ENCODE results near the gene SLIT3.
A peak's percentile ranks its signal among the peaks of the same experiment; 100 is the strongest.
"Not testable (repeated sequence)": the region's sequence is repeated elsewhere in the genome, so short reads cannot be mapped to it uniquely, and the experiment has no call there.

Gene SLIT3

DNA sequence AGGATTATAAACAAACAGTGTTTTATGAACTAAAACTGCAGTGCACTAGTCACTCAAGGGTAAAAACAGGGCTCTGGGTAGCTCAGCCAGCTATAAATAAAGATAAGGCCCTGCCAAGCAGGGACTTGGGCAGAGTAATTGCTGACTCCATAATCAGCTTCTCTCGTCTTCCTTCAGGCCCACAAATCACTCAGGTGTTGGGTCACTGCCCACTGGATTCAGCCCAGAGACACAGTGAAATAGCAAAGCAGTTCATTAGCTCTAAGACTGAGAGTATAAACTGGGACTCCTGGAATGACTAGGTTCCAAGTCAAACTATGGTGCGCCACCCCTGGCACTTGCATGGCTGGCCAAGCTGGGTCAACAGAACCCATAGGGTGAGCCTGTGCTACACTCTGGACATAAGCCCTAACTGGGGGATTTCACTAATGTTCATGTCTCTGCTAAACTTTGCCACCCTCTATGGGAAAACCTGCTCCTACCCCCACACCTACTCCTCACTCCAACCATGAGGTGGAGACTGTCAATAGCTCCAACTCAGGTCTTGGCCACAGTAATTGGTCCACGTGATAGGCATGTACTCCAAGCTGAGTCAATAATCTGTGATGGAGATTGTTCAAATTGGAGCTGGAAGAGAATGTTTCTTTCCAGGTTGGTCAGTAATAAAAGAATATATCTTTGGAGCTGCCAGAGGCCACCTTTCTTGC is 158.5 kb downstream of the SLIT3 start:
- Histone ChIP-seq H3K4me3 (ENCODE audit: low read depth, low read length) (no peak overlapping the region), H3K36me3 (no peaks in the 10 kb centered on the region), H3K4me1 (peaks cover 26% of the 10 kb centered on the region), H3K9me3 (no peaks in the 10 kb centered on the region), H3K27me3 (no peaks in the 10 kb centered on the region)
- TF ChIP-seq, protein P1, sequence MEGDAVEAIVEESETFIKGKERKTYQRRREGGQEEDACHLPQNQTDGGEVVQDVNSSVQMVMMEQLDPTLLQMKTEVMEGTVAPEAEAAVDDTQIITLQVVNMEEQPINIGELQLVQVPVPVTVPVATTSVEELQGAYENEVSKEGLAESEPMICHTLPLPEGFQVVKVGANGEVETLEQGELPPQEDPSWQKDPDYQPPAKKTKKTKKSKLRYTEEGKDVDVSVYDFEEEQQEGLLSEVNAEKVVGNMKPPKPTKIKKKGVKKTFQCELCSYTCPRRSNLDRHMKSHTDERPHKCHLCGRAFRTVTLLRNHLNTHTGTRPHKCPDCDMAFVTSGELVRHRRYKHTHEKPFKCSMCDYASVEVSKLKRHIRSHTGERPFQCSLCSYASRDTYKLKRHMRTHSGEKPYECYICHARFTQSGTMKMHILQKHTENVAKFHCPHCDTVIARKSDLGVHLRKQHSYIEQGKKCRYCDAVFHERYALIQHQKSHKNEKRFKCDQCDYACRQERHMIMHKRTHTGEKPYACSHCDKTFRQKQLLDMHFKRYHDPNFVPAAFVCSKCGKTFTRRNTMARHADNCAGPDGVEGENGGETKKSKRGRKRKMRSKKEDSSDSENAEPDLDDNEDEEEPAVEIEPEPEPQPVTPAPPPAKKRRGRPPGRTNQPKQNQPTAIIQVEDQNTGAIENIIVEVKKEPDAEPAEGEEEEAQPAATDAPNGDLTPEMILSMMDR (IDR thresholded peaks at IDR 0.05; ENCODE audit: low read depth, low read length) = 0 out of 2 replicates have a peak, but pooled peaks have one; percentile 3
- DNase-seq = peak; percentile 73

DNA sequence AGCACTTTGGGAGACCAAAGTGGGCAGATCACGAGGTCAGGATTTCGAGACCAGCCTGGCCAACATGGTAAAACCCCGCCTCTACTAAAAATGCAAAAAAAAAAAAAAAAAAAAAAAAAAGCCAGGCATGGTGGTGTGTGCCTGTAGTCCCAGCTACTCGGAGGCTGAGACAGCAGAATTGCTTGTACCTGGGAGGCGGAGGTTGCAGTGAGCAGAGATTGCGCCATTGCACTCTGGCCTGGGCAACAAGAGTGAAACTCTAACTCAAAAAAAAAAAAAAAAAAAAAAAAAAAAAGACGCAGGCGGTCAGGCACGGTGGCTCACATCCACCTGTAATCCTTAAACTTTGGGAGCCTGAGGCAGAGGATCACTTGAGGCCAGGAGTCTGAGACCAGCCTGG is 160.7 kb downstream of the SLIT3 start:
- not testable (repeated sequence) for H3K36me3 ChIP-seq; H3K9me3 ChIP-seq; DNase-seq; H3K27me3 ChIP-seq; H3K4me3 ChIP-seq (ENCODE audit: low read depth, low read length)
- H3K4me1 ChIP-seq = peaks cover 12% of the 10 kb centered on the region

DNA sequence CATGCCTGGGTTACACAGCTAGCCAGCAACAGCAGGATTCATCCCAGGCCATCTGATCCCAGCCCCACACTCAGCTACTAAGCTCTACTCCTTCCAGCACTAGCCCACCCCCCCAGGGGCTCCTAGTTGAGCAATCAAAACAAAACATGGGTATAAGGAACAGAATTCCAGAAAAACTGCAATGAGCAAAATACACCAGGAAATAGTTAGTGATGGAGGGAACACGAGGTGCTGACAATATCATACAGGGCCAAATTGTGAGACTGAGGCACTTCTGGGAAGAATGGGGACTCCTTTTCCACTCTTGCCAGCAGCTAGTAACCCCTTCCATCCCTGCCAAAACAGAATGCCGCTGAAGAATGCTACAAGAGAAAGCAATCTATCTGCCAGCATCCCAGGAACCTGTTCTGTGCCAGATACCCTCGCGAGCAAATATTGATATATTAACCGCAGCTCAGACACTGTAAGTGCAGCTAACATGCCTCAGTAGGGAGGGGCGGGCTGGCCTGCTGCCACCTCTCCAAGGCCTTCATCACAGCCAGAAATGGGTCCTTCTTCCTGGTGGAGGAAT is 161.4 kb downstream of the SLIT3 start:
- peaks cover 12% of the 10 kb centered on the region for H3K4me1 ChIP-seq
- no peaks in the 10 kb centered on the region for H3K9me3 ChIP-seq
- no peaks in the 10 kb centered on the region for H3K27me3 ChIP-seq
- no peak overlapping the region for H3K4me3 ChIP-seq (ENCODE audit: low read depth, low read length)
- no peaks in the 10 kb centered on the region; the same call in 1 of the 2 replicates for H3K36me3 ChIP-seq
- peak; percentile 51 for DNase-seq
- TF ChIP-seq, protein P1 (IDR thresholded peaks at IDR 0.05; ENCODE audit: low read depth, low read length) = no peak

DNA sequence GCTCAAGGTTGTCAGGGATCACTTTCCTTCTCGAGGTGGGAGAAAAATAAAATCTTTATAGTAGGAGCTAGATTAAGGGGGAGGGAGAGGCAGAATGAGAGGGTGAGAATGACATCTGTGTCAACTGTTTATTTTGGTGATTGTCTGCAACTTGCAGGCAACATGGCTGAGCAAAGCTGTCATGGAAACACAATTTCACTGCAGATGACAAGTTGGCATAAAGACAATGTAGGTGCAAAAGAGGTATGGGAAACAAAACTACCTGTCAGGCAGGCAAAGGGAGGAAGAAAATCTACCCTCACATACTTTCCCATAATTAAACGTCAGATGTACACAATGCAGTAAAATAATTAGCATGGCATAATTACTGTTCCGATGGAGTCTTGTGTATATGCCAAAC is 167.4 kb downstream of the SLIT3 start:
- no peaks in the 10 kb centered on the region for H3K27me3 ChIP-seq
- no peaks in the 10 kb centered on the region for H3K9me3 ChIP-seq
- no peaks in the 10 kb centered on the region; the same call in 1 of the 2 replicates for H3K36me3 ChIP-seq
- no peak overlapping the region for H3K4me3 ChIP-seq (ENCODE audit: low read depth, low read length)
- no peak for DNase-seq
- TF ChIP-seq, protein P1 (IDR thresholded peaks at IDR 0.05; ENCODE audit: low read depth, low read length) = no peak
- peaks cover 15% of the 10 kb centered on the region for H3K4me1 ChIP-seq

DNA sequence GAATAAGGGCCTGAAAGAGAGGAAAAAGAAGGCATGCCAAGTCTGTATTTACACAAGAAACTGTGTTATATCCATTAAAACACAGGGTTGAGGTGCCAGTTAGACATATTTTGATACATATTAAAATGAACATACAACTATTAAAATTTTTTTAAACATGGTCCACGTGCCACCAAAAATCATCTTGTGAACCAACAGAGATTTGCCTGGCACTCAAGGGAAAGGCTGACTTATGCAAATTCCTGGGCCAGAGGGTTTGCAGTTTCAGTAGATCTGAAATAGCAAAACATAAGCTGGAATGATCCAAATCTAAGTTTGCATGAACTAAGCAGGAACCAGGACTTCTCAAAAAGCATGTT is 168.7 kb downstream of the SLIT3 start:
- TF ChIP-seq, protein P1 (IDR thresholded peaks at IDR 0.05; ENCODE audit: low read depth, low read length) = no peak
- Histone ChIP-seq H3K4me3 (ENCODE audit: low read depth, low read length) (no peak overlapping the region), H3K4me1 (peaks cover 19% of the 10 kb centered on the region), H3K36me3 (no peaks in the 10 kb centered on the region; the same call in 1 of the 2 replicates), H3K9me3 (no peaks in the 10 kb centered on the region), H3K27me3 (no peaks in the 10 kb centered on the region)
- no peak for DNase-seq

DNA sequence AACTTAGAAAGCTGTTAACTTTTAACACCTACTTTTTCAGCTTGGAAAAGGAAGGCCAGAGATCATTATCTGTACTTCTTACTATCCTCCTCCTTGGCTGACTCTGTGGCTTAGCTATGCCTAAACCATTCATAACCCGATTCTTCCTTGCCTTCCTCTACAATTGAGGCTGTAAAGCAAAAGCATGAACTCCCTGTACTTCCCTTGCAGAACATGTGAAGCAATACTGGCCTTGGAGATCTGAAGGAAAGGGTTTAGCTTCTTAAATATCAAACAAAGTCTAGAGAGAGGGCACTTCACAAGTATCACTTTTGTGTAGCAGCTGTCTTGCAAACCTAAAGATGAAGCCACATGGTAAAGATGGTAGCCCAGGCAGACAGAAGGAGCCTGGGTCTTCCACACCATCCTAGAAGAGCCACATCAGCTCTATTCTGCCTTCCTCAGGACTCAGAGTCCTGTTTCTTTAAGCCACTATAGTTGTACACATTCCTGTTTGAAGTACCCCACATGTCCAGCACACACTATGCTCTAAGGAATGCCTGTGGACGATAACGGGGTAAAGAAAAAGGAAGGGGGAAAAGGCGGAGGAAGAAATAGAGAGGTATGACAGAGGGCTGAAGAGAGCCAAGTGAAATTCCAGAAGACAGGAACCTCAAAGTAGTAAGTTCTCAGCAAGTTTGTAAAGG is 169.2 kb downstream of the SLIT3 start:
- TF ChIP-seq, protein P1 (IDR thresholded peaks at IDR 0.05; ENCODE audit: low read depth, low read length) = no peak
- Histone ChIP-seq H3K36me3 (no peaks in the 10 kb centered on the region; the same call in 1 of the 2 replicates), H3K9me3 (no peaks in the 10 kb centered on the region), H3K4me1 (peaks cover 22% of the 10 kb centered on the region), H3K27me3 (no peaks in the 10 kb centered on the region), H3K4me3 (ENCODE audit: low read depth, low read length) (no peak overlapping the region)
- DNase-seq = no peak

All from BE2C (cell line).